Hepatocyte (in vitro differentiated cells): Measurements from ENCODE around the gene SQOR. TPM values are rescaled to one million over a fixed set of nuclear protein-coding genes. Genes with fewer than 3 reads are reported as not detected.
A peak's percentile ranks its signal among the peaks of the same experiment; 100 is the strongest.

ENCODE experiments used
- DNase-seq: peaks from one replicate; pipeline ENCODE4 v3.0.0-alpha.2; 2016; ENCODE audit warnings: low spot score
- H2AFZ ChIP-seq: fragments of 200-600 bp; sonication (generic); 2 replicates; pipeline ENCODE4 v1.6.0; 2016; ENCODE audit warnings: antibody characterized with exemption, mild to moderate bottlenecking
- H3K27ac ChIP-seq: fragments of 200-600 bp; sonication (generic); 2 replicates; pipeline ENCODE4 v1.5.1; 2016; ENCODE audit warnings: mild to moderate bottlenecking
- H3K27me3 ChIP-seq: fragments of 200-600 bp; sonication (generic); 2 replicates; pipeline ENCODE4 v1.6.1; 2016
- H3K36me3 ChIP-seq: fragments of 200-600 bp; sonication (generic); replicated peaks from 2 replicates; pipeline ENCODE4 v1.5.1; 2016; ENCODE audit warnings: low read depth; ENCODE audit not compliant: insufficient read depth
- H3K4me1 ChIP-seq: fragments of 200-600 bp; sonication (generic); 2 replicates; pipeline ENCODE4 v1.5.1; 2016; ENCODE audit warnings: mild to moderate bottlenecking, moderate library complexity; ENCODE audit not compliant: insufficient read depth
- H3K4me2 ChIP-seq: fragments of 200-600 bp; sonication (generic); 2 replicates; pipeline ENCODE4 v1.6.0; 2016
- H3K4me3 ChIP-seq: fragments of 200-600 bp; sonication (generic); 2 replicates; pipeline ENCODE4 v1.5.1; 2016; ENCODE audit warnings: mild to moderate bottlenecking
- H3K79me2 ChIP-seq: fragments of 200-600 bp; sonication (generic); 2 replicates; pipeline ENCODE4 v1.6.0; 2017; ENCODE audit warnings: mild to moderate bottlenecking
- H3K9me2 ChIP-seq: fragments of 200-600 bp; sonication (generic); replicated peaks from 2 replicates; pipeline ENCODE4 v1.6.0; 2017; ENCODE audit warnings: mild to moderate bottlenecking; ENCODE audit not compliant: insufficient read depth
- H3K9me3 ChIP-seq: fragments of 200-600 bp; sonication (generic); 2 replicates; pipeline ENCODE4 v1.5.1; 2016; ENCODE audit warnings: low read depth, mild to moderate bottlenecking
- H4K20me1 ChIP-seq: fragments of 200-600 bp; sonication (generic); 2 replicates; pipeline ENCODE4 v1.6.0; 2016; ENCODE audit warnings: mild to moderate bottlenecking; ENCODE audit not compliant: insufficient read depth, poor library complexity, severe bottlenecking
- EZH2 ChIP-seq: fragments of 200-600 bp; sonication (generic); IDR thresholded peaks from 2 replicates; pipeline ENCODE4 v1.6.1; 2016; ENCODE audit warnings: antibody characterized with exemption, mild to moderate bottlenecking, borderline replicate concordance
- EZH2phosphoT487 ChIP-seq: fragments of 200-600 bp; sonication (generic); IDR thresholded peaks from one replicate; pipeline ENCODE4 v1.6.1; 2018; ENCODE audit warnings: antibody characterized with exemption, mild to moderate bottlenecking, low read depth, moderate library complexity; ENCODE audit not compliant: unreplicated experiment, severe bottlenecking
- WGBS: methylation state at CpG from one replicate; pipeline ENCODE4 v1.1.6; 2016; ENCODE audit warnings: low lambda C conversion rate; ENCODE audit errors: missing lambda C conversion rate; 5-methylcytosine and 5-hydroxymethylcytosine counted together
- polyA plus RNA-seq: library from polyadenylated mRNA; unstranded; fragments of >200 nt; fragmentation: Nextera tagmentation; extraction: Ambion mirVana; gene quantifications from 2 replicates; pipeline ENCODE4 v1.2.1, GENCODE V29; 2016
- total RNA-seq: library from RNA; depleted of rRNA; stranded (reverse); fragments of >200 nt; gene quantifications from 2 replicates; pipeline ENCODE4 v1.2.3, GENCODE V29; 2014
- TF ChIP-seq, protein P1 (sequence below): fragments of 200-600 bp; sonication (generic); IDR thresholded peaks from 2 replicates; pipeline ENCODE4 v1.5.1; 2016; ENCODE audit warnings: antibody characterized with exemption, mild to moderate bottlenecking; ENCODE audit not compliant: poor library complexity

Gene SQOR
- total and polyA plus RNA-seq, 2 experiments from 2014 or later = 30.1 to 37.0 TPM

DNA sequence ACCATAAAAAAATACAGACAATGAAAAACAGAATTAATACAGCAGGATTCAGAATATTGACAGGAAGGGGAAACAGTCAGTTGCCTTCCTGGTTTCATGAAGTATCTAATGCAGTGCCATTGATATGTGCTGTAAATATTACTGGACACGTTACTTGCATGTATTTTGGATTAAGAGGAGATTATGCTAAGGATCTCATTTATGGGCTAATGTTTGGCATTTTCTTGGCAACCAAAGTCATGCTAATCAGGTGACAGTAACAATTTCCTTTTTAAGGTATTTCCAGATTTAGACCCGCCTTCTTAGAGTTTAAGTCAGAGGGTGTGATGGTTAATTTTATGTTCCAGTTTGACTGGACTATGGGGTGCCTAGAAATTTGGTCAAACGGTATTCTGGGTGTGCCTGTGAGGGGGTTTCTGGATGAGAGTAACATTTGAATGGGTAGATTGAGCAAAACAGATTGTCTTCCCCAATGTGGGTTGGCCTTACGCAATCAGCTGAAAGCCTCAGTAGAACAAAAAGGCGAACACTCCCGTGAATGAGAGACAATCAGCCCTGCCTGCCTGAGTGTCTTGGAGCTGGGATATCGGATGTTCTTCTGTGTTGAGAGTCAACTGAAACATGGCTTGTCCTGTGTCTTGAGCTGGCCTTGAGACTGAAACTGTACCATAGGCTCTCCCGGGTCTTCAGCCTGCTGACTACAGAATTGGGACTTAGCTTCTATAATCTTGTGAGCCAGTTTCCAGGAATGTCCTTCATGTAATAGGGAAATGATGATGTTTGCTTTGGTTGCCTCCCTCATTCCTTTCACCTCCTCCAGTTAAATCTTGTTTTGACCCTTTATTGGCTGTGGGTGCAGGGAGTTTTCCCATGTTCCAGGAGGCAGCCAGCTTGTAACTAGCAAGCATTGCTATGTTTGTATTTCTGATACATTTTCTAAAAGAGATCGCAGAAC, 10.5 kb downstream of the SQOR start:
- 68% methylated on average over 9 of the region's 9 CpGs for WGBS
- Histone ChIP-seq H2AFZ (no peak overlapping the region), H3K4me2 (peak overlapping the region; percentile 41), H3K4me1 (peaks cover 41% of the 10 kb centered on the region), H3K9me2 (no peaks in the 10 kb centered on the region), H3K4me3 (no peak overlapping the region), H3K27ac (peak overlapping the region; percentile 90), H3K79me2 (peaks cover 22% of the 10 kb centered on the region), H3K9me3 (no peaks in the 10 kb centered on the region), H3K36me3 (no peaks in the 10 kb centered on the region), H4K20me1 (no peaks in the 10 kb centered on the region), H3K27me3 (no peaks in the 10 kb centered on the region)
- TF ChIP-seq, protein P1, sequence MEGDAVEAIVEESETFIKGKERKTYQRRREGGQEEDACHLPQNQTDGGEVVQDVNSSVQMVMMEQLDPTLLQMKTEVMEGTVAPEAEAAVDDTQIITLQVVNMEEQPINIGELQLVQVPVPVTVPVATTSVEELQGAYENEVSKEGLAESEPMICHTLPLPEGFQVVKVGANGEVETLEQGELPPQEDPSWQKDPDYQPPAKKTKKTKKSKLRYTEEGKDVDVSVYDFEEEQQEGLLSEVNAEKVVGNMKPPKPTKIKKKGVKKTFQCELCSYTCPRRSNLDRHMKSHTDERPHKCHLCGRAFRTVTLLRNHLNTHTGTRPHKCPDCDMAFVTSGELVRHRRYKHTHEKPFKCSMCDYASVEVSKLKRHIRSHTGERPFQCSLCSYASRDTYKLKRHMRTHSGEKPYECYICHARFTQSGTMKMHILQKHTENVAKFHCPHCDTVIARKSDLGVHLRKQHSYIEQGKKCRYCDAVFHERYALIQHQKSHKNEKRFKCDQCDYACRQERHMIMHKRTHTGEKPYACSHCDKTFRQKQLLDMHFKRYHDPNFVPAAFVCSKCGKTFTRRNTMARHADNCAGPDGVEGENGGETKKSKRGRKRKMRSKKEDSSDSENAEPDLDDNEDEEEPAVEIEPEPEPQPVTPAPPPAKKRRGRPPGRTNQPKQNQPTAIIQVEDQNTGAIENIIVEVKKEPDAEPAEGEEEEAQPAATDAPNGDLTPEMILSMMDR = no peak
- TF ChIP-seq EZH2phosphoT487 = no peak
- no peak for TF ChIP-seq EZH2
- DNase-seq = peak; percentile 57

DNA sequence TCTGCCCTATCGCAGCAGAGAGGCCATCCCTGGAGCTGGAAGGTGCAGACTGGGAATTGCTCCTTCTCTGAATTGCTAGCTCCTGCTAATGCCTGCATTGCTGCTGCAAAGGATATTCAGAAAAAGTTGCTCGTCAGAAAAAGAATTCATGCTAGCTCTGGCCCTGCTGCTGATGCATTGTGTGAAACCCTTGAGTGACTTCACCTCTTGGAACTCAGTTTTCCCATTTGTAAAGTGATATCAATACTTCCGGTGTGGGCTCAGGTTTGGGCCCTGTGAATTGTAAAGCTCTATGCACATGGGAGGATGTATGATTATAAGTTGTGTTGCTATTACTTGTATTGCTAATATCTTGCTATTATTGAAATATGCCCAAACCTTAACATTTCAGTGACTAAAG, 11.4 kb downstream of the SQOR start:
- 84% methylated on average over 3 of the region's 3 CpGs for WGBS
- Histone ChIP-seq H3K27ac (peak overlapping the region; percentile 90), H2AFZ (no peak overlapping the region), H4K20me1 (no peaks in the 10 kb centered on the region), H3K4me2 (peak overlapping the region; percentile 41), H3K9me3 (no peaks in the 10 kb centered on the region), H3K79me2 (peaks cover 22% of the 10 kb centered on the region), H3K27me3 (no peaks in the 10 kb centered on the region), H3K4me3 (no peak overlapping the region), H3K36me3 (no peaks in the 10 kb centered on the region), H3K9me2 (no peaks in the 10 kb centered on the region), H3K4me1 (peaks cover 33% of the 10 kb centered on the region)
- no peak for TF ChIP-seq EZH2phosphoT487
- TF ChIP-seq EZH2 = no peak
- TF ChIP-seq, protein P1 = no peak
- no peak for DNase-seq

- 98% methylated on average over 6 of the region's 6 CpGs for WGBS
- Histone ChIP-seq H3K4me2 (no peak overlapping the region), H3K9me2 (no peaks in the 10 kb centered on the region), H3K36me3 (no peaks in the 10 kb centered on the region), H3K9me3 (no peaks in the 10 kb centered on the region), H3K27ac (peak overlapping the region; percentile 86), H3K79me2 (peaks cover 25% of the 10 kb centered on the region), H2AFZ (no peak overlapping the region), H3K4me3 (no peak overlapping the region), H4K20me1 (no peaks in the 10 kb centered on the region), H3K27me3 (no peaks in the 10 kb centered on the region), H3K4me1 (peaks cover 21% of the 10 kb centered on the region)
- DNase-seq = no peak
- TF ChIP-seq EZH2 (no peak), EZH2phosphoT487 (no peak)
- TF ChIP-seq, protein P1 = no peak
Observed at GRCh38 chr15:45647828-45648227, 13.0 kb downstream of the SQOR start.
